Myocyte (in vitro differentiated cells): Measurements from ENCODE around the gene LEMD3. TPM values are rescaled to one million over a fixed set of nuclear protein-coding genes. Genes with fewer than 3 reads are reported as not detected.

Experiments used
- DNase-seq: peaks from one replicate; pipeline ENCODE4 v3.0.0-alpha.2; 2012; ENCODE audit warnings: low read depth
- polyA plus RNA-seq: library from polyadenylated mRNA; unstranded; fragments of >200 nt; gene quantifications from one replicate; pipeline ENCODE4 v1.2.1, GENCODE V29; 2012; ENCODE audit warnings: missing spikeins
- total RNA-seq: library from RNA; depleted of rRNA; stranded (reverse); fragments of >200 nt; gene quantifications from 2 replicates; pipeline ENCODE4 v1.2.3, GENCODE V29; 2014

Gene LEMD3
- 19.8 and 27.9 TPM in 2 replicates for total RNA-seq
- polyA plus RNA-seq = 7.9 TPM

DNA sequence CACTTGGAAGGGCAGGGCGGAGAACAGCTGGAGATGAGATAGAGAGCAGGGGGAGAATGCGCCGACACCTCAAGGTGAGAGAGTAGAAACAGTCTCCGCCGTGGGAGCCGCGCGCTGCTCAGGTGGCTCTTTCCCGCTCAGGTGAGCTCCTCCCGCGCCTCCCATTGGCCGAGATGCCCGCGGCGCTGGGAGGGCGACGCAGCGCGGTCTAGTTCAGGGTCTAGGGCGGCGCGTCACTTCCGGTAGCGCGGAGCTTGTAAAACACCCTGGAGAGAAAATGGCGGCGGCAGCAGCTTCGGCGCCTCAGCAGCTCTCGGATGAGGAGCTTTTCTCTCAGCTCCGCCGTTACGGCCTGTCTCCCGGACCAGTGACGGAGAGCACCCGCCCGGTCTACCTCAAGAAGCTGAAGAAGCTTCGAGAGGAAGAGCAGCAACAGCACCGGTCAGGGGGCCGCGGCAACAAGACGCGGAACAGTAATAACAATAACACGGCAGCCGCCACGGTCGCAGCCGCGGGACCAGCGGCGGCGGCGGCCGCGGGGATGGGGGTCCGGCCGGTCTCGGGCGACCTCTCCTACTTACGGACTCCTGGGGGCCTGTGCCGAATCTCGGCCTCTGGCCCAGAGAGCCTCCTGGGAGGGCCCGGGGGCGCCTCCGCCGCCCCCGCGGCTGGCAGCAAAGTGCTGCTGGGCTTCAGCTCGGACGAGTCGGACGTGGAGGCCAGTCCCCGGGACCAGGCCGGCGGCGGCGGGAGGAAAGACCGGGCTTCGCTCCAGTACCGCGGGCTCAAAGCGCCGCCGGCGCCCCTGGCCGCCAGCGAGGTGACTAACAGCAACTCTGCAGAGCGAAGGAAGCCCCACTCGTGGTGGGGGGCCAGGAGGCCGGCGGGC lies at the start of gene LEMD3:
LEMD3 (plus strand) TSS at position 264 of the 889 bp plus-strand sequence; CDS start at position 278, 14 bp downstream.
- DNase-seq = peak; percentile 92

GRCh38 chr12:65121049-65121955 lies 48.1 kb upstream of the LEMD3 start, which contains the start of gene WIF1:
Gene WIF1 (minus strand): TSS chr12:65121305. CDS start chr12:65121191, 114 bp downstream.
- DNase-seq = no peak

DNA sequence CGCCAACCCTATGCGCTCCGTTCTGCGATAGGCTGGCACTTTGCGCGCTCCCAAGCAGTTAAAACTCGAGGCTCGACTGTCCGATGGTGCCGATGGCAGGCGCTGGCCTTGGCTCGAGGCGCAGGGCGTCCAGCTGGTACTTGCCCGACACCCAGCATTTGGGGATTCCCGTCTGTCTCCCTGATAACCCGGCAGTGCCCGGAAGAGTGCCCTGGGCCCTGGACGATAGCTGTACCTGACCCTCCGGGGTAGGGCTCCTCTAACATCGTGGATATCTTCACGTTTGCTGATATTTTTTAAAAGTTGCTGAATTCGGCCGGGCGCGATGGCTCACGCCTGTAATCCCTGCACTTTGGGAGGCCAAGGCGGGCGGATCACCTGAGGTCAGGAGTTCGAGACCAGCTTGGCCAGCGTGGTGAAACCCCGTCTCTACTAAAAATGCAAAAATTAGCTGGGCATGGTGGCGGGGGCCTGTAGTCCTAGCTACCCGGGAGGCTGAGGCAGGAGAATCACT lies 47.4 kb upstream of the LEMD3 start:
- no peak for DNase-seq

DNA sequence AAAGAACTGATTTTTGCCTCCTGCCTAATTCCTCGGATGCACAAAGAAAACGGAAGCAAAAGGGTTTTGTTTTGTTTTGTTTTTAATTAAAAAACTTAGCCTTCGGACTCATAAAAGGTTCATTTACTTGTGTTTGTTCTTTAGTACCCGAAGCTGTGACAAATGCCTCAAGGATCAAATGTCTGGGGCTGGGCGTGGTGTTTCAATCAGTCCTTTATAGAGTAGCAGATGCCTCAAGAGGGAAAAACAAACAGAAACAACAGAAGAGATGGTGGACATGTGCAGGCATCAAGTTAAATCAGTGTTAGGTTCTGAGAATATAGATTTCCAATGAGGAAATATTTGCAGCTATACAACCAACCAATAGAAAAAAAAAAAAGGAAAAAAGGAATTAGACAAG lies 46.7 kb upstream of the LEMD3 start:
- peak; percentile 23 for DNase-seq

GRCh38 chr12:65123435-65124063 lies 45.8 kb upstream of the LEMD3 start:
- DNase-seq = peak; percentile 48

DNA sequence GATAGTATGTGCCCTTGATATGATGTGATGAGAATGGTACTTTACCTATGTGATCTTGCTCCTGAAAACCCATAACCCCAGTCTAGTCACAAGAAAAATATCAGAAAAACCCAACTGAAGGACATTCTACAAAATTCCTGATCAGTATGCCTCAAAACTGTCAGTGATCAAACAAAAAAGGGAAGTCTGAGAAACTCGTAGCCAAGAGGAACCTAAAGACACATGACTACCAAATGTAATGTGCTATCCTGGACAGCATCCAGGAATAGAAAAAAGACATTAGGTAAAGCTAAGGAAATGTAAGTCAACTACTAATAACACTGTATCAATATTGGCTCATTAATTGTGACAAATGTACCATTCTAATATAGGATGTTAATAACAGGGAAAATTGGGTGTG lies 44.1 kb upstream of the LEMD3 start:
- no peak for DNase-seq

DNA sequence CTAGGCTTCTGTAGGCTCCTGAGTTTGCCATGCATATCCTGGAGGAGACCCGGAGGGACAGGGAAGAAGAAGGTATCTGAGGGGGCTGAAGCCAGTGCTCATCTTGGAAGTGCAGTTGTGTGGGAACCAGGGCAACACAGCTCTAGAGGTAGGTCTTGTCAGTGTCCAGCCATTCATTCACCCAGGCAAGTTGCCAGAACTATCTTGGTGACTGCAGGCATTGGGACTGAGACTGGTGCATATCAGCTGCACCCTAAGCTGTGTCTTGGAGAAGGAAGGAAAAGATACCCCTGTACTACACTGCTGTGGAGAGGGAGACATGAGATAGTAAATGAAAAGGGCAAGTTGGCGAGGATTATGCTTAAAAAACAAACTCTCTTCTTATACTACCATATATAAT lies 43.4 kb upstream of the LEMD3 start:
- DNase-seq = no peak

DNA sequence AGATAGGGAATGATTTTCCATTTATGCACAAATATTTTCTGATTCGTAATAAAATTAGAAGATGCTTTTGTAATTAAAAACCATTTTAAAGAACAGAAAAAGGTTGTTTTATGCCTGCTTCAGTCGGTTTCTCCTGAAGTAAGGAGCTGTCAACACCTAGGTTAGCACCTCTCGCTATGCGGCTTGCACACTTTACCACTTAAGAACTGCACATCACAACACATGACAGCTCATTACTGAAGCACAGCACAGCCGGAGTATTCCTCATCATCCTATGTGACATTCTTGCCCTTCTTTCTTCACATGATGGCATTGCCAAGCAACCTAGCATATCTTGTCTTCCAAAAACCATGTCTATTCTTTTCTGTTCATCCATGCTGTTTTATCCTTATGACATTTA lies 42.9 kb upstream of the LEMD3 start:
- DNase-seq = no peak

GRCh38 chr12:65133879-65134278 lies 35.5 kb upstream of the LEMD3 start:
- no peak for DNase-seq

- no peak for DNase-seq
These were observed 30.0 kb upstream of the LEMD3 start for GRCh38 chr12:65139389-65139788.

DNA sequence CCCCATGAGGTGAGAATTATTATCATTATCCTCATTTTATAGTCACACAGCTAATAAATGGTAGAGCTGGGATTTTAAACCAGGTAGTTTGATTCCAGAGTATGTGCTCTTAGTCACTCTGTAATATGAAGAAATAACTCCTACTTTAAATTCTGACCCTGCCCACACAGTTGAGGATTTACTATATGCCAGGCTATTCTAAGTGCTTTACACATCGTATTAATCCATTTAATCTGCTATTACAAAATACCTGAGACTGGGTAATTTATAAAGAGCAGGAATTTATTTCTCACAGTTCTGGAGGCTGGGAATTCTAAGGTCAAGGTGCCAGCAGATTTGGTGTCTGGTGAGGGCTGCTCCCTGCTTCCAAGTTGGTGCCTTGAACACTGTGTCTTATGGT lies 28.6 kb upstream of the LEMD3 start:
- no peak for DNase-seq

DNA sequence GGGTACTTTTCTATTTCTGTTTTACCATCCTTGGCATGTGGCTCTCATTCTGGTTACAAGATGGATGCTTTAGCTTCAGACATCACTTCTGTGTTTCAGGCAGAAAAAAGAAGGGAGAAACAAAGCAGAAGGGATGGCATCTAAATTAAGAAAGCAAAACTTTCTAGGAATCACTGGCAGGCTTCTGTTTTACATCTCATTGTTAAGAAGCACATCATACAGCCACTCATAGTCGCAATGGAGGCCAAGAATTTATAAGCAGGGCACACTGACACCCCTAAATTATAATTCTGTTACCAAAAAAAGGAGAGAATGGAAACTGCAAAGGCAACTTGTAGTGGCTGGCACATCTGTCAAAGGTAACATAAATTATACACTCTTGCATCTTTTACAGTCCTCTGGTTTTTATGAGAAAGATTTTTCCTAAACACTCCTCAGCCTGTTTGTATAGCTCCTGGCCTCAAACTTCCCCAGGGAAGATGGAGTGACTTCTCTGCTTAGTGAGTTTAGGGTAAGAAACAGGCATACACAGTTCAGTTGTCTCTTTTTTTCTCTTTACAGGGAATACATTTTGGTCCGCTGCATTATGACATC lies 22.0 kb upstream of the LEMD3 start:
- no peak for DNase-seq

DNA sequence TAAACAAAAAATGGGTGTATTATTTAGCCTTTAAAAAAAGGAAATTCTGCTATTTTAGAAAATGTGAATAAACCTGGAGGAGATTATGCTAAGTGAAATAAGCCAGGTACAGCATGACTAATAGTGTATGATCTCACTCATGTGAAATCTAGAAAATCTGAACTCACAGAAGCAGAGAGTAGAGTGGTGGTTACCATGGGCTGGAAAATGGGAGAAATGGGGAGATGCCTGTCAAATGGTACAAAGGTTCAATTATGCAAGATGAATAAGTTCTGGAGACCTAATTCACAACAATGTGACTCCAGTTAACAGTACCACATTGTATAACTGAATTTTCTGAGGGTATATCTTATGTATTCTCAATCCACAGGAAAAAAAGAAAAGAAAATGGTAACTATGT lies 17.4 kb upstream of the LEMD3 start:
- DNase-seq = no peak

- peak; percentile 78 for DNase-seq
These were observed 16.8 kb upstream of the LEMD3 start for GRCh38 chr12:65152596-65152995.

DNA sequence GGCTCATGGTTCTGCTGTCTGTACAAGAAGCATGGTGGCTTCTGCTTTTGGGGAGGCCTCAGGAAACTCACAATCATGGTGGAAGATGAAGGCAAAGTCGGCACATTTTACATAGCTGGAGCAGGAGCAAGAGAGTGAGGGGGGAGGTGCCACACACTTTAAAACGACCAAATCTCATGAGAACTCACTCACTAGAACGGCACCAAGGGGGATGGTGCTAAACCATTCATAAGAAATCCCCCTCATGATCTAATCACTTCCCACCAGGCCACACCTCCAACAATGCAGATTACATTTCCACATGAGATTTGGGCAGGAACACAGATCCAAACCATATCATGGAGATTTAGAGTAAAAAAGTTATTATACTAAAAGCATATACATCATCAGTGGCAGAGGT lies 13.6 kb upstream of the LEMD3 start:
- no peak for DNase-seq

DNA sequence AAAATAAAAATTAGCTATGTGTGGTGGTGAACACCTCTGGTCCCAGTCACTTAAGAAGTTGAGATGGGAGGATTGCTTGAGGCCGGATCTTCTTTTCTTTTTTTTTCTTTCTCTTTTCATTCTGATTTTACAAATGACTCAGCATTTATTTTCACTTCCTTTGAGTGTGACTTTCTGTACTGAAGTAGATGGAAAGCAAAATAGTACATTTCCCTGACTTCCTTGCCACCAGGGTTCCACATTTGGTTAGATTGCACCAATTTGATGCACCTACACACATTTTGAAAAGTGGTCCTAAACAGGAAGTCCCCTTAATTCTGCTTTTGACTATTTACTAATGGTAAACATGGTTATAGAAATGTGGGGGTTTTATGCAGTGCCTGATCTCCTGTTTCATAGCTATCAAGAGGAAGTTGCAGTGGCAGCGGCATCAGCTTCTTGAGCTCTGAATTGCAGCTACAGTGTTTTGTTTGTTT lies 13.0 kb upstream of the LEMD3 start:
- DNase-seq = no peak

GRCh38 chr12:65157091-65157490 lies 12.3 kb upstream of the LEMD3 start:
- no peak for DNase-seq

GRCh38 chr12:65162609-65163008 lies 6.8 kb upstream of the LEMD3 start:
- DNase-seq = no peak

GRCh38 chr12:65164244-65164643 lies 5.1 kb upstream of the LEMD3 start:
- no peak for DNase-seq

DNA sequence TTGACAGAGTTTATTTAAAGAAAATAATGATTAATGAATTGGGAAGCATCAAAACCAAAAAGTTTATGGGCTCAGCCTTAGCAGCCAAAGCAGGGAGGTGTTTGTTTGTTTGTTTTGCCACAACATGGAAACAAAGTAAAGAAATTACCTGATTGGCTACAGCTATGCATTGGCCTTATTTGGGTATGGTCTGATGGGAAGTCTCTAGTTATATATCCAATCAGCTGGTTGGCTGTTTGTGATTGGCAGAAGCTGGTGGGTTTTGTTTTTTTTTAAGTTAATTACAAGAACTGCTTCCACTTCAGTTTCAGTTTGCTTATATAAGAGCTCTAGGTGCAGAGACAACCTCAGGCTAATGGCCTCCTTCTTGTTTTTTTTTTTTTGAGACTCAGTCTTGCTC lies 4.6 kb upstream of the LEMD3 start:
- no peak for DNase-seq
